ENCODE measurements around the gene MCRS1. TPM values are rescaled to one million over a fixed set of nuclear protein-coding genes. Genes with fewer than 3 reads are reported as not detected.
A peak's percentile ranks its signal among the peaks of the same experiment; 100 is the strongest.

The MCRS1 gene
- total RNA-seq, 3 donors from 2014 or later, result 51.6 to 66.7 (median 55.9) TPM

GRCh38 chr12:49583366-49584094 lies 15.6 kb upstream of the MCRS1 start:
- no peaks in the 10 kb centered on the region for H3K36me3 ChIP-seq (ENCODE audit: low read depth)
- intact Hi-C loops (cut with DNase I, micrococcal nuclease), result no loop called here
- DNase-seq (no peak), ATAC-seq (no peak)
- H3K9me3 ChIP-seq, result no peaks in the 10 kb centered on the region
- no peaks in the 10 kb centered on the region for H3K4me1 ChIP-seq (ENCODE audit: low read depth)
- TF ChIP-seq CTCF (IDR thresholded peaks at IDR 0.05), result no peak
- no peak overlapping the region for H3K4me3 ChIP-seq

DNA sequence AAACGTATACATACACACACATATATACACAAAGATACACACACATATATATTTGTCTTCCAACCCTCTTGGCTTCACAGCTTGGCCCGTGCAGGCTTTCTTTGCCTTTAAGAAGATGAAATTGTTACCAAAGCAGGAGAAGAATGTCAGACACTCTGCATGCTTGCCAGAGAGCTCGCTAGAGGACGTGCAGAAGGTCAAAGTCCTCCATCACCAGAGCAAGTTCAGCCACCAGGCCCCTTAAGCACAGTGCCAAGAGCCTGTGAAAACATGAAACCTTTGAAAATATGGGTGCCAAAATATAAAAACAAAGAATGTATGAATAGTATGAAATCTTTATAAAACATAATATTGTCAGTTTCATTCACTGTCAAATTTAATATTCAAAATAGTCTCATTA lies 14.9 kb upstream of the MCRS1 start:
- no peaks in the 10 kb centered on the region for H3K9me3 ChIP-seq
- no peak for ATAC-seq
- no peak for DNase-seq
- no peak for TF ChIP-seq CTCF (IDR thresholded peaks at IDR 0.05)
- intact Hi-C loops (cut with DNase I, micrococcal nuclease), result no loop called here
- no peaks in the 10 kb centered on the region for H3K4me1 ChIP-seq (ENCODE audit: low read depth)
- no peak overlapping the region for H3K4me3 ChIP-seq
- no peaks in the 10 kb centered on the region for H3K36me3 ChIP-seq (ENCODE audit: low read depth)

GRCh38 chr12:49582201-49582600 lies 14.3 kb upstream of the MCRS1 start:
- no peak for ATAC-seq
- intact Hi-C loops (cut with DNase I, micrococcal nuclease), result no loop called here
- H3K36me3 ChIP-seq (ENCODE audit: low read depth), result no peaks in the 10 kb centered on the region
- no peak for TF ChIP-seq CTCF (IDR thresholded peaks at IDR 0.05)
- no peaks in the 10 kb centered on the region for H3K4me1 ChIP-seq (ENCODE audit: low read depth)
- DNase-seq, result no peak
- H3K9me3 ChIP-seq, result no peaks in the 10 kb centered on the region
- no peak overlapping the region for H3K4me3 ChIP-seq

GRCh38 chr12:49580572-49581535 lies 12.9 kb upstream of the MCRS1 start:
- ATAC-seq (peak; percentile 90), DNase-seq (peak in 2 of 3 donors; percentile 51 to 83)
- Histone ChIP-seq H3K4me1 (ENCODE audit: low read depth) (no peaks in the 10 kb centered on the region), H3K36me3 (ENCODE audit: low read depth) (no peaks in the 10 kb centered on the region), H3K9me3 (no peaks in the 10 kb centered on the region), H3K4me3 (no peak overlapping the region)
- TF ChIP-seq CTCF (IDR thresholded peaks at IDR 0.05), result peak; percentile 55
- intact Hi-C loops (cut with DNase I, micrococcal nuclease), result no loop called here

DNA sequence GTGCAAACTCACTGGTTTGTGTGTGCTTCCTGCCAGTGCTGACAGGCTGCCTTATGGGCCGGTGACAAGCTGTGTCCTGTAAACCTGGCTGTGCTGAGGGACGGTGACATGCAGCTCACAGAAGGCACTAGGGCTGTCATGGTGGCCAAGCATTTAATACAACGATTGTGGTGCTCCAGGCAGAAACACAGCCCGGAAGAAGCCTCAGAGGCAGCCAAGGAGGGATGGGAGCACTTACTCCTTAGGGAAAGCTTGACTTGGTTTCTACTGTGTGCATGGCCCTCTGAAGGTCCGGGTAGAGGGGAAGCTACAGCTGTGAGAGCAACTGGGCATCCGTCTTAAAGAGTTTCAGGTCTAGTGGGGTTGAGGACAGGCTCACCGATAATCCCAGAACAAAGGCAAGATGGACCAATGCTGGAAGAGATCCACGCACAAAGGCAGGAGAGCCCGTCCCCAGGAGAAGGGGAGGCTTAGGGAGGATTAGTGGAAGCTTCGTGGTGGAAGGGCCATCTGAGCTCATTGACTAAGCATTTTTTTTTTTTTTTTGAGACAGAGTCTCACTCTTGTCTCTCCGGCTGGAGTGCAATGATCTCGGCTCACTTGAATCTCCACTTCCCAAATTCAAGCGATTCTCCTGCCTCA lies 10.7 kb upstream of the MCRS1 start:
- DNase-seq (no peak), ATAC-seq (no peak)
- intact Hi-C loops (cut with DNase I, micrococcal nuclease), result no loop called here
- TF ChIP-seq CTCF (IDR thresholded peaks at IDR 0.05), result no peak
- Histone ChIP-seq H3K4me1 (ENCODE audit: low read depth) (no peaks in the 10 kb centered on the region), H3K4me3 (no peak overlapping the region), H3K9me3 (no peaks in the 10 kb centered on the region), H3K36me3 (ENCODE audit: low read depth) (no peaks in the 10 kb centered on the region)
